ENCODE measurements around the gene ATP6V1C2. TPM values are rescaled to one million over a fixed set of nuclear protein-coding genes. Genes with fewer than 3 reads are reported as not detected.

The ATP6V1C2 gene
- total RNA-seq, 1 experiment from 2014 or later = not detected

DNA sequence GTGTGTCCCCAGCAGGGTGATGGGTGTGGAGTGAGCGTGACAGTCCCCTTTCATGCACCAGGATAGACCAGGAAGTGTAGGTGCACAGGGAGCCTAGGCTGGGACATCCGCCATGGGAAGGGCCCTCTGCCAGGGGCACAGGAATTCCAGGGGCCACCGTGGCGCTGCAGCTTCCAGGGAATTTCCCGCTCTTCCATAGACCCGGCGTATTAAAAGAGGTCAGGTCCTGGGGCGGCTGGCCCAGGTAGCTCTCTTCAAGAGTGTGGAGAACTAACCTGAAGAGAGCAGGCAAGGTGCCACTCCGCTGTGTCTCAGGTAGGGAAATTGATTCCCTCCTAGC lies 42.0 kb downstream of the ATP6V1C2 start:
- no peak for DNase-seq
- Histone ChIP-seq H2AFZ (no peak overlapping the region), H4K20me1 (ENCODE audit: insufficient read depth) (no peaks in the 10 kb centered on the region), H3K27me3 (ENCODE audit: insufficient read depth, low read depth) (no peaks in the 10 kb centered on the region), H3K36me3 (ENCODE audit: low read depth) (no peaks in the 10 kb centered on the region), H3K9me3 (ENCODE audit: insufficient read depth, low read depth) (no peaks in the 10 kb centered on the region), H3F3A (ENCODE audit: insufficient read depth, low read depth) (peaks cover 4% of the 10 kb centered on the region; the same call in 1 of the 2 replicates), H3K9me2 (ENCODE audit: insufficient read depth) (no peaks in the 10 kb centered on the region), H3K4me2 (no peak overlapping the region), H3K27ac (no peak overlapping the region), H3K4me3 (no peak overlapping the region), H3K79me2 (ENCODE audit: low read depth) (no peaks in the 10 kb centered on the region), H3K4me1 (replicated peaks; ENCODE audit: insufficient read depth) (peaks cover 12% of the 10 kb centered on the region)
- BruUV-seq (replicated peaks) = no TSS peak
- no peak for TF ChIP-seq EZH2 (IDR thresholded peaks at IDR 0.05; ENCODE audit: low read depth)
- TF ChIP-seq, protein P1, sequence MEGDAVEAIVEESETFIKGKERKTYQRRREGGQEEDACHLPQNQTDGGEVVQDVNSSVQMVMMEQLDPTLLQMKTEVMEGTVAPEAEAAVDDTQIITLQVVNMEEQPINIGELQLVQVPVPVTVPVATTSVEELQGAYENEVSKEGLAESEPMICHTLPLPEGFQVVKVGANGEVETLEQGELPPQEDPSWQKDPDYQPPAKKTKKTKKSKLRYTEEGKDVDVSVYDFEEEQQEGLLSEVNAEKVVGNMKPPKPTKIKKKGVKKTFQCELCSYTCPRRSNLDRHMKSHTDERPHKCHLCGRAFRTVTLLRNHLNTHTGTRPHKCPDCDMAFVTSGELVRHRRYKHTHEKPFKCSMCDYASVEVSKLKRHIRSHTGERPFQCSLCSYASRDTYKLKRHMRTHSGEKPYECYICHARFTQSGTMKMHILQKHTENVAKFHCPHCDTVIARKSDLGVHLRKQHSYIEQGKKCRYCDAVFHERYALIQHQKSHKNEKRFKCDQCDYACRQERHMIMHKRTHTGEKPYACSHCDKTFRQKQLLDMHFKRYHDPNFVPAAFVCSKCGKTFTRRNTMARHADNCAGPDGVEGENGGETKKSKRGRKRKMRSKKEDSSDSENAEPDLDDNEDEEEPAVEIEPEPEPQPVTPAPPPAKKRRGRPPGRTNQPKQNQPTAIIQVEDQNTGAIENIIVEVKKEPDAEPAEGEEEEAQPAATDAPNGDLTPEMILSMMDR (conservative IDR thresholded peaks at IDR 0.05) = no peak
- ChIA-PET POLR2A (ENCODE audit: unreplicated experiment) (no interaction called here), CTCF (no interaction called here)
- intact Hi-C loops (cut with micrococcal nuclease; ENCODE audit: unreplicated experiment) = no loop called here

DNA sequence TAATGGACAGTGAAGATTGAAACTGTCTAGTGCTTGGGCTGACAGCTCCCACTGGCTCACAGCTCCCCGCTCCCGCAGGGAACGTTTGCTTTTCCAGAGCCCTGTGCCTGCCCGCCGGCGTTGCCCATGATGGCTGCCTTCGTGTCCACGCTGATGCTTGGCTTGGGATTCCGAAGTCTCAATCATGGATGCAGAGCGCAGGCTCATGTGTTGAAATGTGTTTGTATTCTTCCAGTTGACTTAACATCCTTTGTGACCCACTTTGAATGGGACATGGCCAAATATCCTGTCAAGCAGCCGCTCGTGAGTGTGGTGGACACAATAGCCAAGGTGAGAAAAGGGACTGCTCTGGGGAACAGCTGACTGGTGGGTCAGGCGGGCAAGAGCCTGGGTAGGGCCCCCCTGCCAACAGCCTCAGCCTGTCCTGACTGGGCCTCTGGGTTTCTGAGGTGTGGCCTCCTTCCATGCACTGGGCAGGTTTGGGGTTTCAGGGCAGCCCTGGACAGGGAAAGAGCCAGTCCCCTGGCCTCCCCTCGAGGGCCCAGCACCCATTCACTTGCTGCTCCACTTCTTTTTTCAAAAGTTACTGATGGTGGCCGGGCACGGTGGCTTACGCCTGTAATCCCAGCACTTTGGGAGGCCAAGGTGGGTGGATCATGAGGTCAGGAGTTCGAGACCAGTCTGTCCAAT lies 42.8 kb downstream of the ATP6V1C2 start:
- no TSS peak for BruUV-seq (replicated peaks)
- POLR2A ChIA-PET (ENCODE audit: unreplicated experiment) = no interaction called here
- intact Hi-C loops (cut with micrococcal nuclease; ENCODE audit: unreplicated experiment) = no loop called here
- Histone ChIP-seq H3K4me1 (replicated peaks; ENCODE audit: insufficient read depth) (peaks cover 12% of the 10 kb centered on the region), H3K4me3 (no peak overlapping the region), H2AFZ (no peak overlapping the region), H3K9me2 (ENCODE audit: insufficient read depth) (no peaks in the 10 kb centered on the region), H4K20me1 (ENCODE audit: insufficient read depth) (no peaks in the 10 kb centered on the region), H3K27ac (no peak overlapping the region), H3K79me2 (ENCODE audit: low read depth) (no peaks in the 10 kb centered on the region), H3F3A (ENCODE audit: insufficient read depth, low read depth) (peaks cover 4% of the 10 kb centered on the region; the same call in 1 of the 2 replicates), H3K4me2 (no peak overlapping the region), H3K27me3 (ENCODE audit: insufficient read depth, low read depth) (no peaks in the 10 kb centered on the region), H3K9me3 (ENCODE audit: insufficient read depth, low read depth) (no peaks in the 10 kb centered on the region), H3K36me3 (ENCODE audit: low read depth) (no peaks in the 10 kb centered on the region)
- no peak for DNase-seq
- CTCF ChIA-PET = no interaction called here
- TF ChIP-seq EZH2 (IDR thresholded peaks at IDR 0.05; ENCODE audit: low read depth) = no peak
- TF ChIP-seq, protein P1 (conservative IDR thresholded peaks at IDR 0.05) = no peak

DNA sequence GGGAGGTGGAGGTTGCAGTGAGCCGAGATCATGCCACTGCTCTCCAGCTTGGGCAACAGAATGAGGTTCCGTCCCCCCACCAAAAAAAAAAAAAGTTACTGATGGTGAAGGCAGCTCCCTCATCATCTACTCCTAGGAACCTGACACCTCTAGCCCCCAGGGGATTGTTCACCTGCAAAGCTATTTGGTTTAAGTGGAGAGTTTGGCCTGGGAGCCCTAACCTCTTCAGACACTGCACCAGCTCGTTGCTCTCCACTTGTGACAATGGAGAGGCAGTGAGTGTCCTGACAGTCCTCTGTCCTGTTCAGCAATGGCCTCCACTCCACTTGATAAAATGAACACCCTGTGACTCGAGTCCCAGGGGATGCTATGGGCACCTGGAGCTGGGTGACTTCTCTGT lies 43.5 kb downstream of the ATP6V1C2 start:
- Histone ChIP-seq H3K36me3 (ENCODE audit: low read depth) (no peaks in the 10 kb centered on the region), H3F3A (ENCODE audit: insufficient read depth, low read depth) (peaks cover 4% of the 10 kb centered on the region; the same call in 1 of the 2 replicates), H4K20me1 (ENCODE audit: insufficient read depth) (no peaks in the 10 kb centered on the region), H3K9me3 (ENCODE audit: insufficient read depth, low read depth) (no peaks in the 10 kb centered on the region), H3K79me2 (ENCODE audit: low read depth) (no peaks in the 10 kb centered on the region), H3K27me3 (ENCODE audit: insufficient read depth, low read depth) (no peaks in the 10 kb centered on the region), H3K4me3 (no peak overlapping the region), H3K4me2 (peak overlapping the region; percentile 30), H3K27ac (no peak overlapping the region), H2AFZ (no peak overlapping the region), H3K9me2 (ENCODE audit: insufficient read depth) (no peaks in the 10 kb centered on the region), H3K4me1 (replicated peaks; ENCODE audit: insufficient read depth) (peaks cover 12% of the 10 kb centered on the region)
- no TSS peak for BruUV-seq (replicated peaks)
- ChIA-PET CTCF (no interaction called here), POLR2A (ENCODE audit: unreplicated experiment) (interaction anchor here (0.7 kb wide), 1 partner anchor 352 kb away, joined by 4 read pairs; no protein-coding TSS in a partner anchor)
- DNase-seq = no peak
- TF ChIP-seq EZH2 (IDR thresholded peaks at IDR 0.05; ENCODE audit: low read depth) = no peak
- TF ChIP-seq, protein P1 (conservative IDR thresholded peaks at IDR 0.05) = no peak
- intact Hi-C loops (cut with micrococcal nuclease; ENCODE audit: unreplicated experiment) = no loop called here

Measured in PC-9 (cell line).